MM.1S (cell line): ENCODE data around the gene TIGAR.

Experiments
- DNase-seq: peaks from one replicate; pipeline ENCODE4 v3.0.0-alpha.2; 2015
- H2AFZ ChIP-seq: fragments of 300-600 bp; sonication (generic); 2 replicates; pipeline ENCODE4 v1.6.0; 2016; ENCODE audit warnings: antibody characterized with exemption, low read length
- H3F3A ChIP-seq: fragments of 300-600 bp; sonication (generic); 2 replicates; pipeline ENCODE4 v1.6.1; 2016; ENCODE audit warnings: mild to moderate bottlenecking, antibody characterized with exemption, low read length, moderate library complexity, mixed read lengths; ENCODE audit not compliant: insufficient read depth
- H3K27ac ChIP-seq: fragments of 300-600 bp; sonication (generic); 2 replicates; pipeline ENCODE4 v1.5.1; 2016; ENCODE audit warnings: mild to moderate bottlenecking, low read length
- H3K27me3 ChIP-seq: fragments of 300-600 bp; sonication (generic); replicated peaks from 2 replicates; pipeline ENCODE4 v1.6.0; 2016; ENCODE audit warnings: low read length; ENCODE audit not compliant: insufficient read depth
- H3K36me3 ChIP-seq: fragments of 300-600 bp; sonication (generic); replicated peaks from 2 replicates; pipeline ENCODE4 v1.6.1; 2016; ENCODE audit warnings: mild to moderate bottlenecking, low read length, mixed read lengths; ENCODE audit not compliant: insufficient read depth
- H3K4me1 ChIP-seq: fragments of 300-600 bp; sonication (generic); 2 replicates; pipeline ENCODE4 v1.6.1; 2016; ENCODE audit warnings: low read length, mixed read lengths
- H3K4me2 ChIP-seq: fragments of 300-600 bp; sonication (generic); 2 replicates; pipeline ENCODE4 v1.6.0; 2016; ENCODE audit warnings: low read depth, low read length
- H3K4me3 ChIP-seq: fragments of 300-600 bp; sonication (generic); 2 replicates; pipeline ENCODE4 v1.5.1; 2016; ENCODE audit warnings: low read length, mixed read lengths
- H3K79me2 ChIP-seq: fragments of 300-600 bp; sonication (generic); 2 replicates; pipeline ENCODE4 v1.6.1; 2016; ENCODE audit warnings: mixed run types, low read length, mixed read lengths
- H3K9ac ChIP-seq: fragments of 300-600 bp; sonication (generic); 2 replicates; pipeline ENCODE4 v1.6.1; 2016; ENCODE audit warnings: low read length, mixed read lengths
- H3K9me2 ChIP-seq: fragments of 300-600 bp; sonication (generic); replicated peaks from 2 replicates; pipeline ENCODE4 v1.6.1; 2016; ENCODE audit warnings: mild to moderate bottlenecking, low read length, mixed read lengths; ENCODE audit not compliant: insufficient read depth
- H3K9me3 ChIP-seq: fragments of 300-600 bp; sonication (generic); replicated peaks from 2 replicates; pipeline ENCODE4 v1.6.1; 2016; ENCODE audit warnings: mild to moderate bottlenecking, low read length, mixed read lengths; ENCODE audit not compliant: insufficient read depth
- H4K20me1 ChIP-seq: fragments of 300-600 bp; sonication (generic); 2 replicates; pipeline ENCODE4 v1.6.1; 2016; ENCODE audit warnings: mild to moderate bottlenecking, low read length, moderate library complexity, mixed read lengths; ENCODE audit not compliant: insufficient read depth
- EZH2 ChIP-seq: fragments of 300-600 bp; sonication (generic); optimal IDR thresholded peaks from 2 replicates; pipeline ENCODE3; 2017; ENCODE audit warnings: low read depth, mild to moderate bottlenecking, antibody characterized with exemption, low read length, mixed read lengths
- EZH2phosphoT487 ChIP-seq: fragments of 300-600 bp; sonication (generic); IDR thresholded peaks from 2 replicates; pipeline ENCODE4 v1.6.1; 2018; ENCODE audit warnings: antibody characterized with exemption, low read length
- TF ChIP-seq, protein P1 (sequence below): fragments of 300-600 bp; sonication (generic); IDR thresholded peaks from 2 replicates; pipeline ENCODE4 v1.5.1; 2016; ENCODE audit warnings: antibody characterized with exemption, low read length, mixed read lengths

Gene TIGAR

GRCh38 chr12:4331221-4331620 is 10.2 kb downstream of the TIGAR start:
- no peak for DNase-seq
- H3K4me1 ChIP-seq = no peaks in the 10 kb centered on the region
- no peaks in the 10 kb centered on the region for H3K9me3 ChIP-seq
- no peak overlapping the region for H2AFZ ChIP-seq
- H3K27me3 ChIP-seq = no peaks in the 10 kb centered on the region
- H4K20me1 ChIP-seq = no peaks in the 10 kb centered on the region
- no peaks in the 10 kb centered on the region for H3K36me3 ChIP-seq
- no peak overlapping the region for H3K4me3 ChIP-seq
- no peaks in the 10 kb centered on the region for H3K9me2 ChIP-seq
- H3K79me2 ChIP-seq = no peaks in the 10 kb centered on the region
- TF ChIP-seq, protein P1, sequence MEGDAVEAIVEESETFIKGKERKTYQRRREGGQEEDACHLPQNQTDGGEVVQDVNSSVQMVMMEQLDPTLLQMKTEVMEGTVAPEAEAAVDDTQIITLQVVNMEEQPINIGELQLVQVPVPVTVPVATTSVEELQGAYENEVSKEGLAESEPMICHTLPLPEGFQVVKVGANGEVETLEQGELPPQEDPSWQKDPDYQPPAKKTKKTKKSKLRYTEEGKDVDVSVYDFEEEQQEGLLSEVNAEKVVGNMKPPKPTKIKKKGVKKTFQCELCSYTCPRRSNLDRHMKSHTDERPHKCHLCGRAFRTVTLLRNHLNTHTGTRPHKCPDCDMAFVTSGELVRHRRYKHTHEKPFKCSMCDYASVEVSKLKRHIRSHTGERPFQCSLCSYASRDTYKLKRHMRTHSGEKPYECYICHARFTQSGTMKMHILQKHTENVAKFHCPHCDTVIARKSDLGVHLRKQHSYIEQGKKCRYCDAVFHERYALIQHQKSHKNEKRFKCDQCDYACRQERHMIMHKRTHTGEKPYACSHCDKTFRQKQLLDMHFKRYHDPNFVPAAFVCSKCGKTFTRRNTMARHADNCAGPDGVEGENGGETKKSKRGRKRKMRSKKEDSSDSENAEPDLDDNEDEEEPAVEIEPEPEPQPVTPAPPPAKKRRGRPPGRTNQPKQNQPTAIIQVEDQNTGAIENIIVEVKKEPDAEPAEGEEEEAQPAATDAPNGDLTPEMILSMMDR = no peak
- TF ChIP-seq EZH2phosphoT487 (no peak), EZH2 (no peak)
- H3K4me2 ChIP-seq = no peak overlapping the region
- H3K27ac ChIP-seq = no peak overlapping the region
- H3F3A ChIP-seq = no peaks in the 10 kb centered on the region
- no peak overlapping the region for H3K9ac ChIP-seq

- H3K4me3 ChIP-seq = no peak overlapping the region
- no peak overlapping the region for H2AFZ ChIP-seq
- H3F3A ChIP-seq = no peaks in the 10 kb centered on the region
- H3K27ac ChIP-seq = no peak overlapping the region
- H3K9ac ChIP-seq = no peak overlapping the region
- H3K9me3 ChIP-seq = no peaks in the 10 kb centered on the region
- H3K4me2 ChIP-seq = no peak overlapping the region
- H3K79me2 ChIP-seq = no peaks in the 10 kb centered on the region
- H3K36me3 ChIP-seq = no peaks in the 10 kb centered on the region
- H3K4me1 ChIP-seq = no peaks in the 10 kb centered on the region
- H4K20me1 ChIP-seq = no peaks in the 10 kb centered on the region
- DNase-seq = no peak
- H3K9me2 ChIP-seq = no peaks in the 10 kb centered on the region
- no peaks in the 10 kb centered on the region for H3K27me3 ChIP-seq
- no peak for TF ChIP-seq EZH2phosphoT487
- no peak for TF ChIP-seq EZH2
- TF ChIP-seq, protein P1 = no peak
Observed at GRCh38 chr12:4331842-4332241, 10.8 kb downstream of the TIGAR start.

GRCh38 chr12:4346931-4347330 is 25.9 kb downstream of the TIGAR start:
- no peak for TF ChIP-seq EZH2phosphoT487
- TF ChIP-seq, protein P1 = no peak
- TF ChIP-seq EZH2 = no peak
- H3K9ac ChIP-seq = no peak overlapping the region

More at GRCh38 chr12:4346931-4347330, 25.9 kb downstream of the TIGAR start:
- H3K4me3 ChIP-seq = no peak overlapping the region
- no peak overlapping the region for H3K27ac ChIP-seq
- no peaks in the 10 kb centered on the region for H4K20me1 ChIP-seq
- no peaks in the 10 kb centered on the region for H3K36me3 ChIP-seq
- no peaks in the 10 kb centered on the region for H3K9me2 ChIP-seq
- H3F3A ChIP-seq = no peaks in the 10 kb centered on the region
- no peak for DNase-seq
- H3K4me1 ChIP-seq = no peaks in the 10 kb centered on the region
- no peaks in the 10 kb centered on the region for H3K9me3 ChIP-seq
- no peaks in the 10 kb centered on the region for H3K79me2 ChIP-seq
- no peak overlapping the region for H2AFZ ChIP-seq
- H3K27me3 ChIP-seq = no peaks in the 10 kb centered on the region
- no peak overlapping the region for H3K4me2 ChIP-seq
